ENCODE measurements around the gene BOD1L2. TPM values are rescaled to one million over a fixed set of nuclear protein-coding genes. Genes with fewer than 3 reads are reported as not detected.

Gene BOD1L2
- total and polyA plus RNA-seq, 2 of the 13 experiments (the other 11 are each of a cell fraction or from before 2014, with no cell fraction given): not detected

DNA sequence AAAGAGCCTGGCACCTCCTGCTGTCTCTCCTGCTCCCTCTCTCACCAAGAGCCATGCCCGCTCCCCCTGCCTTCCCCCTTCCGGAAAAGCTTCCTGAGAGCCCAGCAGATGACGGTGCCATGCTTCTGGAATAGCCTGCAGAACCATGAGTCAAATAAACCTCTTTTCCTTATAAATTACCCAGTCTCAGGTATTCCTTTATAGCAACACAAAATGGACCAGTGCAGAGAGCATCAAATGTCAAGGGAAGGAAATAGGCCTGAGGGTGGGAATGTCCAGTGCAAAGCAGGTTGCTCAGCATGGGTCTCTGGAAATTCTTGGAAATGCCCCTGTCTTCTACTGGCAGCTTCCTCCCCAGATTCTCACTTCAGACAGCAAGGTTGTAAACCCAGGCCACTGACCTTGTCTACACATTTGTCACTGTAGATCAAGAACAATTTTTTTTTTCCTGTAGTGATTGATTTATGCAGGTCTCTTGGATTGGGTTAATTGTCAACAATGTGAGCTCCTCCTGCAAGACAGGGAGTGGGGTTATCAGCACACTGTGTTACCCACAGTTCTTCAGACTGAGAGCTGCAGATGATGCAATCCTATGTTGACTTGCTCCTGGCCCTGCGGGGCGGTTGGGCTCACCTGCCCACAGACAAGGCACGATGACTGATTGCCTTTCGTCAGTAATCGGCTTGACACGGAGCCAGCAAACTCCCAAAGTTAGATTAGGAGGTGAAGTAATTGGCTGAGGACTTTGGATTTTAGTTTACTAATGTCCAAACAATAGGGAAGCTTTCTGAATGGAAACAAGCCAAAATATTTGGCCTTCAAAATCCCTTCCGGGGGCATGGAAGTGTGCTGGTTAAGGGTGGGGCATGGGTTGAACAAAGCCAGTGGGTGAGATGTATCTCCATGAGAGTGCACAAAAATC lies 5.4 kb upstream of the BOD1L2 start (continued):
- TF ChIP-seq, protein P1, sequence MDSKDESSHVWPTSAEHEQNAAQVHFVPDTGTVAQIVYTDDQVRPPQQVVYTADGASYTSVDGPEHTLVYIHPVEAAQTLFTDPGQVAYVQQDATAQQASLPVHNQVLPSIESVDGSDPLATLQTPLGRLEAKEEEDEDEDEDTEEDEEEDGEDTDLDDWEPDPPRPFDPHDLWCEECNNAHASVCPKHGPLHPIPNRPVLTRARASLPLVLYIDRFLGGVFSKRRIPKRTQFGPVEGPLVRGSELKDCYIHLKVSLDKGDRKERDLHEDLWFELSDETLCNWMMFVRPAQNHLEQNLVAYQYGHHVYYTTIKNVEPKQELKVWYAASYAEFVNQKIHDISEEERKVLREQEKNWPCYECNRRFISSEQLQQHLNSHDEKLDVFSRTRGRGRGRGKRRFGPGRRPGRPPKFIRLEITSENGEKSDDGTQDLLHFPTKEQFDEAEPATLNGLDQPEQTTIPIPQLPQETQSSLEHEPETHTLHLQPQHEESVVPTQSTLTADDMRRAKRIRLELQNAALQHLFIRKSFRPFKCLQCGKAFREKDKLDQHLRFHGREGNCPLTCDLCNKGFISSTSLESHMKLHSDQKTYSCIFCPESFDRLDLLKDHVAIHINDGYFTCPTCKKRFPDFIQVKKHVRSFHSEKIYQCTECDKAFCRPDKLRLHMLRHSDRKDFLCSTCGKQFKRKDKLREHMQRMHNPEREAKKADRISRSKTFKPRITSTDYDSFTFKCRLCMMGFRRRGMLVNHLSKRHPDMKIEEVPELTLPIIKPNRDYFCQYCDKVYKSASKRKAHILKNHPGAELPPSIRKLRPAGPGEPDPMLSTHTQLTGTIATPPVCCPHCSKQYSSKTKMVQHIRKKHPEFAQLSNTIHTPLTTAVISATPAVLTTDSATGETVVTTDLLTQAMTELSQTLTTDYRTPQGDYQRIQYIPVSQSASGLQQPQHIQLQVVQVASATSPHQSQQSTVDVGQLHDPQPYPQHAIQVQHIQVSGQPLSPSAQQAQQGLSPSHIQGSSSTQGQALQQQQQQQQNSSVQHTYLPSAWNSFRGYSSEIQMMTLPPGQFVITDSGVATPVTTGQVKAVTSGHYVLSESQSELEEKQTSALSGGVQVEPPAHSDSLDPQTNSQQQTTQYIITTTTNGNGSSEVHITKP (CRISPR knock-in tag; IDR thresholded peaks at IDR 0.05; ENCODE audit: low read depth): no peak
- TF ChIP-seq SSRP1 (CRISPR knock-in tag; IDR thresholded peaks at IDR 0.05) (peak; percentile 81; the same call in 1 of the 2 replicates), ZNF24 (IDR thresholded peaks at IDR 0.05) (no peak), SMAD3 (CRISPR knock-in tag; IDR thresholded peaks at IDR 0.05) (peak; percentile 78; the same call in 1 of the 2 replicates), MXI1 (IDR thresholded peaks at IDR 0.05; ENCODE audit: borderline replicate concordance, low read depth, low read length) (no peak), SYNCRIP (IDR thresholded peaks at IDR 0.05; ENCODE audit: insufficient read depth, low read depth, low read length) (no peak), ZBTB21 (CRISPR knock-in tag; IDR thresholded peaks at IDR 0.05) (no peak), PITX1 (CRISPR knock-in tag; IDR thresholded peaks at IDR 0.05) (peak; percentile 86), NCOA1 (CRISPR knock-in tag; IDR thresholded peaks at IDR 0.05) (no peak), ZNF510 (CRISPR knock-in tag; IDR thresholded peaks at IDR 0.05; ENCODE audit: low read depth) (0 out of 2 replicates have a peak, but pooled peaks have one; percentile 36), ZNF788 (CRISPR knock-in tag; IDR thresholded peaks at IDR 0.05; ENCODE audit: borderline replicate concordance) (peak; percentile 76), CBX5 (CRISPR knock-in tag; IDR thresholded peaks at IDR 0.05; ENCODE audit: borderline replicate concordance) (peak; percentile 97; the same call in 1 of the 2 replicates), ZNF577 (CRISPR knock-in tag; IDR thresholded peaks at IDR 0.05; ENCODE audit: borderline replicate concordance, low read depth) (no peak), GTF3A (CRISPR knock-in tag; conservative IDR thresholded peaks at IDR 0.05) (no peak), LCORL (IDR thresholded peaks at IDR 0.05) (peak; percentile 41; the same call in 1 of the 2 replicates), LCORL (CRISPR knock-in tag; IDR thresholded peaks at IDR 0.05) (peak; percentile 94), ZNF780A (CRISPR knock-in tag; IDR thresholded peaks at IDR 0.05) (no peak)
- TF ChIP-seq, protein P2, sequence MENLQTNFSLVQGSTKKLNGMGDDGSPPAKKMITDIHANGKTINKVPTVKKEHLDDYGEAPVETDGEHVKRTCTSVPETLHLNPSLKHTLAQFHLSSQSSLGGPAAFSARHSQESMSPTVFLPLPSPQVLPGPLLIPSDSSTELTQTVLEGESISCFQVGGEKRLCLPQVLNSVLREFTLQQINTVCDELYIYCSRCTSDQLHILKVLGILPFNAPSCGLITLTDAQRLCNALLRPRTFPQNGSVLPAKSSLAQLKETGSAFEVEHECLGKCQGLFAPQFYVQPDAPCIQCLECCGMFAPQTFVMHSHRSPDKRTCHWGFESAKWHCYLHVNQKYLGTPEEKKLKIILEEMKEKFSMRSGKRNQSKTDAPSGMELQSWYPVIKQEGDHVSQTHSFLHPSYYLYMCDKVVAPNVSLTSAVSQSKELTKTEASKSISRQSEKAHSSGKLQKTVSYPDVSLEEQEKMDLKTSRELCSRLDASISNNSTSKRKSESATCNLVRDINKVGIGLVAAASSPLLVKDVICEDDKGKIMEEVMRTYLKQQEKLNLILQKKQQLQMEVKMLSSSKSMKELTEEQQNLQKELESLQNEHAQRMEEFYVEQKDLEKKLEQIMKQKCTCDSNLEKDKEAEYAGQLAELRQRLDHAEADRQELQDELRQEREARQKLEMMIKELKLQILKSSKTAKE (CRISPR knock-in tag; IDR thresholded peaks at IDR 0.05; ENCODE audit: borderline replicate concordance): peak; percentile 51
- TF ChIP-seq, protein P3, sequence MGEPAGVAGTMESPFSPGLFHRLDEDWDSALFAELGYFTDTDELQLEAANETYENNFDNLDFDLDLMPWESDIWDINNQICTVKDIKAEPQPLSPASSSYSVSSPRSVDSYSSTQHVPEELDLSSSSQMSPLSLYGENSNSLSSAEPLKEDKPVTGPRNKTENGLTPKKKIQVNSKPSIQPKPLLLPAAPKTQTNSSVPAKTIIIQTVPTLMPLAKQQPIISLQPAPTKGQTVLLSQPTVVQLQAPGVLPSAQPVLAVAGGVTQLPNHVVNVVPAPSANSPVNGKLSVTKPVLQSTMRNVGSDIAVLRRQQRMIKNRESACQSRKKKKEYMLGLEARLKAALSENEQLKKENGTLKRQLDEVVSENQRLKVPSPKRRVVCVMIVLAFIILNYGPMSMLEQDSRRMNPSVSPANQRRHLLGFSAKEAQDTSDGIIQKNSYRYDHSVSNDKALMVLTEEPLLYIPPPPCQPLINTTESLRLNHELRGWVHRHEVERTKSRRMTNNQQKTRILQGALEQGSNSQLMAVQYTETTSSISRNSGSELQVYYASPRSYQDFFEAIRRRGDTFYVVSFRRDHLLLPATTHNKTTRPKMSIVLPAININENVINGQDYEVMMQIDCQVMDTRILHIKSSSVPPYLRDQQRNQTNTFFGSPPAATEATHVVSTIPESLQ (CRISPR knock-in tag; conservative IDR thresholded peaks at IDR 0.05): no peak
- TF ChIP-seq, protein P4, sequence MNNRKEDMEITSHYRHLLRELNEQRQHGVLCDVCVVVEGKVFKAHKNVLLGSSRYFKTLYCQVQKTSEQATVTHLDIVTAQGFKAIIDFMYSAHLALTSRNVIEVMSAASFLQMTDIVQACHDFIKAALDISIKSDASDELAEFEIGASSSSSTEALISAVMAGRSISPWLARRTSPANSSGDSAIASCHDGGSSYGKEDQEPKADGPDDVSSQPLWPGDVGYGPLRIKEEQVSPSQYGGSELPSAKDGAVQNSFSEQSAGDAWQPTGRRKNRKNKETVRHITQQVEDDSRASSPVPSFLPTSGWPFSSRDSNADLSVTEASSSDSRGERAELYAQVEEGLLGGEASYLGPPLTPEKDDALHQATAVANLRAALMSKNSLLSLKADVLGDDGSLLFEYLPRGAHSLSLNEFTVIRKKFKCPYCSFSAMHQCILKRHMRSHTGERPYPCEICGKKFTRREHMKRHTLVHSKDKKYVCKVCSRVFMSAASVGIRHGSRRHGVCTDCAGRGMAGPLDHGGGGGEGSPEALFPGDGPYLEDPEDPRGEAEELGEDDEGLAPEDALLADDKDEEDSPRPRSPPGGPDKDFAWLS (CRISPR knock-in tag; IDR thresholded peaks at IDR 0.05; ENCODE audit: borderline replicate concordance): no peak
